Activated CD8-positive, alpha-beta T cell treated with anti-CD3 and anti-CD28 coated beads for 36 hours (primary cell): ENCODE measurements around the gene SLC43A3. TPM values are rescaled to one million over a fixed set of nuclear protein-coding genes. Genes with fewer than 3 reads are reported as not detected.

ENCODE experiments used
- ATAC-seq: fragments of 200-7000 bp; cut with Tn5 transposase; one replicate; pipeline ENCODE4 v1.10.0; 2021; ENCODE audit warnings: mild to moderate bottlenecking, moderate library complexity
- CTCF ChIA-PET: fragments of 350-600 bp; sonication (Branson Sonifier 250); formaldehyde crosslinking; loops from one replicate; lab custom pipeline; 2021; ENCODE audit warnings: antibody characterized with exemption; lab: Charles Lee
- POLR2A ChIA-PET: fragments of 350-600 bp; sonication (Branson Sonifier 250); formaldehyde crosslinking; loops from one replicate; lab custom pipeline; 2021; ENCODE audit warnings: antibody characterized with exemption; lab: Charles Lee
- DNase-seq: peaks from one replicate; pipeline ENCODE4 v3.0.0-alpha.2; 2020
- H3K27ac Mint-ChIP-seq: one replicate; pipeline ENCODE4 v1.8.0; 2021; ENCODE audit warnings: mild to moderate bottlenecking, mixed read lengths
- H3K27me3 Mint-ChIP-seq: one replicate; pipeline ENCODE4 v1.8.0; 2021; ENCODE audit warnings: mixed read lengths
- H3K36me3 Mint-ChIP-seq: one replicate; pipeline ENCODE4 v1.8.0; 2021; ENCODE audit warnings: low read depth, mixed read lengths
- H3K4me1 Mint-ChIP-seq: one replicate; pipeline ENCODE4 v1.8.0; 2021; ENCODE audit warnings: low read depth, mixed read lengths
- H3K4me3 Mint-ChIP-seq: one replicate; pipeline ENCODE4 v1.8.0; 2021; ENCODE audit warnings: mild to moderate bottlenecking, moderate library complexity, mixed read lengths
- H3K9me3 Mint-ChIP-seq: one replicate; pipeline ENCODE4 v1.8.0; 2021; ENCODE audit warnings: mixed read lengths
- CTCF ChIP-seq: fragments of 200-600 bp; IDR thresholded peaks from one replicate; pipeline ENCODE4 v1.8.0; 2022; ENCODE audit warnings: antibody characterized with exemption, mild to moderate bottlenecking
- intact Hi-C: fragments of 100-400 bp; cut with micrococcal nuclease; formaldehyde crosslinking; loops from one replicate; pipeline ENCODE4 v1.10.0; 2022
- total RNA-seq, 2 experiments: library from RNA; stranded (reverse); gene quantifications; one replicate each; pipeline ENCODE4 v1.2.3, GENCODE V29; 2021

Gene SLC43A3
- total RNA-seq, 2 experiments from 2014 or later, result 294 to 300 TPM

- TF ChIP-seq CTCF, result no peak
Observed at GRCh38 chr11:57373146-57373545, 53.8 kb downstream of the SLC43A3 start.

GRCh38 chr11:57370941-57371340 is 56.0 kb downstream of the SLC43A3 start:
- H3K27me3 Mint-ChIP-seq, result no peaks in the 10 kb centered on the region
- CTCF ChIA-PET, result interaction anchor here (1.1 to 1.3 kb wide), 2 partner anchors 10 to 25 kb away, joined by 3 to 5 read pairs; no protein-coding TSS in a partner anchor
- DNase-seq (no peak), ATAC-seq (no peak)
- TF ChIP-seq CTCF, result no peak
- H3K4me3 Mint-ChIP-seq, result no peak overlapping the region
- intact Hi-C loops, result no loop called here
- H3K4me1 Mint-ChIP-seq, result no peaks in the 10 kb centered on the region
- H3K36me3 Mint-ChIP-seq, result no peaks in the 10 kb centered on the region
- H3K9me3 Mint-ChIP-seq, result no peaks in the 10 kb centered on the region
- POLR2A ChIA-PET, result interaction anchor here (0.5 to 1.2 kb wide), 2 partner anchors 8 to 26 kb away, joined by 3 read pairs; no protein-coding TSS in a partner anchor
- no peak overlapping the region for H3K27ac Mint-ChIP-seq

More at GRCh38 chr11:57373146-57373545, 53.8 kb downstream of the SLC43A3 start:
- no peak for DNase-seq
- Mint-ChIP-seq H3K36me3 (no peaks in the 10 kb centered on the region), H3K4me1 (no peaks in the 10 kb centered on the region), H3K9me3 (no peaks in the 10 kb centered on the region), H3K27ac (no peak overlapping the region), H3K4me3 (no peak overlapping the region), H3K27me3 (peaks cover 9% of the 10 kb centered on the region)
- ChIA-PET CTCF (interaction anchor here (0.7 to 1.7 kb wide), 5 partner anchors 11 to 154 kb away, joined by 3 to 5 read pairs (median 3); no protein-coding TSS in a partner anchor), POLR2A (interaction anchor here (1.8 kb wide), 1 partner anchor 28 kb away, joined by 5 read pairs; no protein-coding TSS in a partner anchor)
- intact Hi-C loops, result no loop called here
- ATAC-seq, result no peak

GRCh38 chr11:57370251-57370650 is 56.7 kb downstream of the SLC43A3 start:
- intact Hi-C loops, result no loop called here
- CTCF ChIA-PET, result no interaction called here
- no peaks in the 10 kb centered on the region for H3K9me3 Mint-ChIP-seq

GRCh38 chr11:57368845-57369232 is 58.1 kb downstream of the SLC43A3 start:
- H3K27ac Mint-ChIP-seq, result no peak overlapping the region
- no peaks in the 10 kb centered on the region for H3K9me3 Mint-ChIP-seq
- POLR2A ChIA-PET, result no interaction called here
- DNase-seq (no peak), ATAC-seq (no peak)
- TF ChIP-seq CTCF, result no peak
- intact Hi-C loops, result no loop called here
- H3K4me3 Mint-ChIP-seq, result no peak overlapping the region
- H3K36me3 Mint-ChIP-seq, result no peaks in the 10 kb centered on the region
- CTCF ChIA-PET, result interaction anchor here (0.8 to 1.7 kb wide), 2 partner anchors 18 to 124 kb away, joined by 3 to 5 read pairs; no protein-coding TSS in a partner anchor
- H3K4me1 Mint-ChIP-seq, result no peaks in the 10 kb centered on the region
- H3K27me3 Mint-ChIP-seq, result no peaks in the 10 kb centered on the region

More at GRCh38 chr11:57370251-57370650, 56.7 kb downstream of the SLC43A3 start:
- ATAC-seq (no peak), DNase-seq (no peak)
- H3K27ac Mint-ChIP-seq, result no peak overlapping the region
- H3K27me3 Mint-ChIP-seq, result no peaks in the 10 kb centered on the region
- no peaks in the 10 kb centered on the region for H3K4me1 Mint-ChIP-seq
- H3K36me3 Mint-ChIP-seq, result no peaks in the 10 kb centered on the region
- H3K4me3 Mint-ChIP-seq, result no peak overlapping the region
- TF ChIP-seq CTCF, result no peak
- POLR2A ChIA-PET, result no interaction called here

GRCh38 chr11:57368106-57368844 is 58.6 kb downstream of the SLC43A3 start:
- H3K27ac Mint-ChIP-seq, result no peak overlapping the region
- no peaks in the 10 kb centered on the region for H3K36me3 Mint-ChIP-seq
- intact Hi-C loops, result no loop called here
- POLR2A ChIA-PET, result interaction anchor here (0.6 kb wide), 1 partner anchor 29 kb away, joined by 3 read pairs; no protein-coding TSS in a partner anchor
- DNase-seq, result no peak
- ATAC-seq, result no peak
- H3K9me3 Mint-ChIP-seq, result no peaks in the 10 kb centered on the region
- peaks cover 2% of the 10 kb centered on the region for H3K27me3 Mint-ChIP-seq
- CTCF ChIA-PET, result interaction anchor here (0.8 to 1.7 kb wide), 2 partner anchors 18 to 125 kb away, joined by 3 to 5 read pairs; no protein-coding TSS in a partner anchor
- no peak for TF ChIP-seq CTCF
- no peaks in the 10 kb centered on the region for H3K4me1 Mint-ChIP-seq
- H3K4me3 Mint-ChIP-seq, result no peak overlapping the region
